Breast epithelium (tissue), 4 donors: ENCODE measurements around the gene TYW5. TPM values are rescaled to one million over a fixed set of nuclear protein-coding genes. Genes with fewer than 3 reads are reported as not detected.

Experiments used
- DNase-seq, 2 donors: peaks; one replicate each; pipeline ENCODE4 v3.0.0-alpha.2; 2019; ENCODE audit warnings: low spot score in 2 of 2
- H3K27ac ChIP-seq, 2 donors: fragments of 200-600 bp; sonication (generic) in 1 of 2; one replicate each; pipeline ENCODE4 v1.5.1; 2016 to 2019; ENCODE audit warnings: mild to moderate bottlenecking in 1 of 2
- H3K27me3 ChIP-seq, 2 donors: fragments of 200-600 bp; sonication (generic) in 1 of 2; one replicate each; pipeline versions ENCODE4 v1.5.1 to v1.6.0; 2017 to 2019; ENCODE audit warnings: control low read depth in 1 of 2, mild to moderate bottlenecking in 1 of 2
- H3K36me3 ChIP-seq: fragments of 200-600 bp; one replicate; pipeline ENCODE4 v1.5.1; 2019
- H3K4me1 ChIP-seq, 2 donors: fragments of 200-600 bp; sonication (generic); one replicate each; pipeline ENCODE4 v1.5.1; 2016 to 2019; ENCODE audit warnings: control low read depth in 1 of 2
- H3K4me3 ChIP-seq, 3 donors: fragments of 200-600 bp; sonication (generic); 1 replicate in 2 of 3; 2 replicates in 1 of 3; pipeline ENCODE4 v1.5.1; 2016 to 2019; ENCODE audit warnings: mild to moderate bottlenecking in 3 of 3, moderate library complexity in 2 of 3
- H3K9me3 ChIP-seq, 2 donors: fragments of 200-600 bp; sonication (generic) in 1 of 2; one replicate each; pipeline ENCODE4 v1.5.1; 2016 to 2019; ENCODE audit warnings: control low read depth in 1 of 2
- POLR2A ChIP-seq: fragments of 450-650 bp; IDR thresholded peaks from one replicate; pipeline ENCODE4 v1.6.1; 2016; ENCODE audit warnings: antibody characterized with exemption, mild to moderate bottlenecking, moderate library complexity
- POLR2AphosphoS5 ChIP-seq, 3 donors: sonication (generic); formaldehyde crosslinking; IDR thresholded peaks; one replicate each; pipeline ENCODE4 v1.6.1; 2017; ENCODE audit warnings: antibody characterized with exemption in 3 of 3
- intact Hi-C: fragments of 100-400 bp; cut with DNase I; formaldehyde crosslinking; loops from one replicate; pipeline ENCODE4 v1.15.1; 2023; ENCODE audit warnings: low total_unique reads
- total RNA-seq, 3 donors: library from RNA; depleted of rRNA; stranded (reverse); fragments of >200 nt; gene quantifications; one replicate each; pipeline ENCODE4 v1.1.0, GENCODE V29; 2016
- TF ChIP-seq, protein P1 (sequence below), 3 donors: fragments of 450-650 bp; IDR thresholded peaks; one replicate each; pipeline ENCODE4 v1.5.1; 2016 to 2017; ENCODE audit warnings: antibody characterized with exemption in 3 of 3, mild to moderate bottlenecking in 3 of 3, moderate library complexity in 3 of 3

TYW5 gene
- total RNA-seq, 3 donors from 2014 or later: 7.2 to 12.9 (median 9.8) TPM

DNA sequence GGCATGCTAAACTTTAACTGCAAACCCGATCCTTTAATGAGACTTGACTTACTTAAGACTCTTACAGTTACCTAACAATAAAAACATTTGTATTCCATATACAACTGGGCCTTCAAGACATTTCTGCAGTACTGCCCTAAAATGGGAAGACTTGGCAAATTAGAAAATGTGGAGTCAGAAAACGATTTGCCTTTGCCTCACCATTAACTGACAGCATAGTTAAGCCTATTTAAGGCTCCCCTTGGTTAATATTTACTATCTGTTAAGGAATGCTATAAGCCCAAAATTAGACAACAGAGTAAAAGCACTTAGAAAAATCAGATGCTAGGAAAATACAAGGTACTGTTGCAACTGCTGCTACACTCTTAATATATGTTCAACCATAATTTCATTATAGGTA, 18.7 kb downstream of the TYW5 start:
- TF ChIP-seq, protein P1, sequence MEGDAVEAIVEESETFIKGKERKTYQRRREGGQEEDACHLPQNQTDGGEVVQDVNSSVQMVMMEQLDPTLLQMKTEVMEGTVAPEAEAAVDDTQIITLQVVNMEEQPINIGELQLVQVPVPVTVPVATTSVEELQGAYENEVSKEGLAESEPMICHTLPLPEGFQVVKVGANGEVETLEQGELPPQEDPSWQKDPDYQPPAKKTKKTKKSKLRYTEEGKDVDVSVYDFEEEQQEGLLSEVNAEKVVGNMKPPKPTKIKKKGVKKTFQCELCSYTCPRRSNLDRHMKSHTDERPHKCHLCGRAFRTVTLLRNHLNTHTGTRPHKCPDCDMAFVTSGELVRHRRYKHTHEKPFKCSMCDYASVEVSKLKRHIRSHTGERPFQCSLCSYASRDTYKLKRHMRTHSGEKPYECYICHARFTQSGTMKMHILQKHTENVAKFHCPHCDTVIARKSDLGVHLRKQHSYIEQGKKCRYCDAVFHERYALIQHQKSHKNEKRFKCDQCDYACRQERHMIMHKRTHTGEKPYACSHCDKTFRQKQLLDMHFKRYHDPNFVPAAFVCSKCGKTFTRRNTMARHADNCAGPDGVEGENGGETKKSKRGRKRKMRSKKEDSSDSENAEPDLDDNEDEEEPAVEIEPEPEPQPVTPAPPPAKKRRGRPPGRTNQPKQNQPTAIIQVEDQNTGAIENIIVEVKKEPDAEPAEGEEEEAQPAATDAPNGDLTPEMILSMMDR (IDR thresholded peaks at IDR 0.05): no peak
- TF ChIP-seq POLR2A: no peak
- TF ChIP-seq POLR2AphosphoS5 (IDR thresholded peaks at IDR 0.05): no peak
- no peak for DNase-seq
- Histone ChIP-seq H3K27me3 (no peaks in the 10 kb centered on the region), H3K27ac (no peak overlapping the region), H3K4me1 (no peaks in the 10 kb centered on the region), H3K4me3 (no peak overlapping the region), H3K9me3 (no peaks in the 10 kb centered on the region), H3K36me3 (no peaks in the 10 kb centered on the region)
- intact Hi-C loops: no loop called here

DNA sequence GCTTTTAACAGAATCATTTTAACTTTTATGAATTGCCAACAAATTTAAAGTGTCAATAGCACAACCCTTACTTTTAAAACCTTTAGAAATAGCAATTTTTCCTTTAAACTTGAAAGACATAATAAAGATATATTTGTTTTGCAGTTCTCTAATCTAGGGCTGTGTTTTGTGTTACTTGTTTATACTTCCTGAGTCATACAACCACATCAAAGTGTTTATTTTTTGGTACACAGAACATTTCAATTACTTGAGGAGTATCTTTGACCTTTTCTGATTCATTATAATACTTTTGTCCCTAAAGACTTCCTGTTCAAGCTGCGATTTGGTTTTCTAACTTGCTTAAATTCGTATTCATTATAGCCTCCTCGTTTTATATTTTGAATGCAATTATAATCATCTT, 21.8 kb downstream of the TYW5 start:
- no peaks in the 10 kb centered on the region for H3K9me3 ChIP-seq
- TF ChIP-seq, protein P1 (IDR thresholded peaks at IDR 0.05): no peak
- TF ChIP-seq POLR2A (no peak), POLR2AphosphoS5 (IDR thresholded peaks at IDR 0.05) (no peak)
- H3K36me3 ChIP-seq: no peaks in the 10 kb centered on the region
- H3K27me3 ChIP-seq: no peaks in the 10 kb centered on the region
- H3K27ac ChIP-seq: no peak overlapping the region
- intact Hi-C loops: no loop called here
- DNase-seq: no peak
- no peak overlapping the region for H3K4me3 ChIP-seq
- no peaks in the 10 kb centered on the region for H3K4me1 ChIP-seq

DNA sequence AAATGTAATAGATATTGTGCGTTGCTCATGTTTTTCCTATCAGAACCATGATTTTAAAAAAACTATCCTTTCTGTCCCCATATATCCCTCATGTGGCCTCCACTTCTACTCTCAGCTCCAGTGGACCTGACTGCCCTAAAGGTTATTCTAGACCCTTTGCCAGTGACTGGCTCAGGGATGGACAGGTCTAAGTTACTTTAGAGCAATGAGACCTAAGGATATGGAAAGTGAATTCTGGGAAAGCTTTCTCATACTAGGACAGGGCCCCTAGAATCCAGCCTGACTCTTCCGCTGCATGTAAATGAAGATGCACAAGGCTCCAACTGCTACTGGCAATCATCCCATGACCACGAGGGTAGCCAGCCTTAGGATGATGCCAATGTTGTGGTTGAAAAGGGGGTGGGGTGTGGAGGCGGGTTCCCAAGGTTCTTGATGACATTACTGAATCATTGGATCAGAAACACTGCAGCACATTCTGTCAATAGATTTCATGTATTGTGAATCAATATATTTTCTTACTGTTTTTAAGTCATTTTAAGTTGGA, 22.9 kb downstream of the TYW5 start:
- H3K4me3 ChIP-seq: no peak overlapping the region
- no peaks in the 10 kb centered on the region for H3K36me3 ChIP-seq
- intact Hi-C loops: no loop called here
- H3K4me1 ChIP-seq: no peaks in the 10 kb centered on the region
- no peak for DNase-seq
- H3K27me3 ChIP-seq: no peaks in the 10 kb centered on the region
- no peaks in the 10 kb centered on the region for H3K9me3 ChIP-seq
- TF ChIP-seq, protein P1 (IDR thresholded peaks at IDR 0.05): no peak
- TF ChIP-seq POLR2A: no peak
- H3K27ac ChIP-seq: no peak overlapping the region

DNA sequence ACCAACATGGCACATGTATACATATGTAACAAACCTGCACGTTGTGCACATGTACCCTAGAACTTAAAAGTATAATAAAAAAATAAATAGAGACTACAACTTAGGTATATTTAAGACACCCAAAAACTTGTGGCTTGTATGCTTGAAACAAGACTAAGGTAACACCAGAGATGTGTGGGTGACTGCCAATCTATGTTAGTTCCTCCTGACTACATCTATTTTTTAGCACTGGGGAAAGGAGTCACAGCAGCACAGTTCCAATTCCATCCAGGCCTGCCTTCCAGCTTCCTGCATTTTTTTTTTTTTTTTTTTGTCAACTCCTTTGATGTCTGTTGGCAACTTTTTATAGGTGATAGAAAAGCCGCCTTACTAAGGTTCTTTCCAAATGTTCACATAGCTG, 26.0 kb downstream of the TYW5 start:
- intact Hi-C loops: no loop called here
- no peaks in the 10 kb centered on the region for H3K36me3 ChIP-seq
- no peaks in the 10 kb centered on the region for H3K4me1 ChIP-seq
- no peak overlapping the region for H3K4me3 ChIP-seq
- TF ChIP-seq POLR2A (no peak), POLR2AphosphoS5 (IDR thresholded peaks at IDR 0.05) (no peak)
- TF ChIP-seq, protein P1 (IDR thresholded peaks at IDR 0.05): no peak
- no peaks in the 10 kb centered on the region for H3K9me3 ChIP-seq
- H3K27ac ChIP-seq: no peak overlapping the region
- H3K27me3 ChIP-seq: no peaks in the 10 kb centered on the region
- no peak for DNase-seq

DNA sequence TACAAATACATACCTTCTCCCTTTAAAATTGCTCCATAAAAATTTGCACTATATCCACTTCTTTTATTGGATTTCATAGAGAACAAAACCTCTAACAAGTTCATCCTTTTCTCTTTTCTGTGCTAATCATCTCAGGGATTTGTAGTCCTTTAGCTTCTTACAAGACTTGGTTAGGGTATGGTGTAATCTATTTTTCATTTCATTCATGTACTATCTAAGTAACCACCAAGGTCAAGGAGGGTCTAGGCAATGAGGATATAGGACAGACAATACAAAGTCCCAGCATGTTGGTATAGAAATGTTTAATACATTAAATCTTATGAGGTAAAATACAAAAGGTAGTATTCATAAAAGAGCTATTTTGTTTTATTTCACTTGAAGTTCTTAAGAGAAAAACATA, 26.7 kb downstream of the TYW5 start:
- intact Hi-C loops: no loop called here
- Histone ChIP-seq H3K27me3 (no peaks in the 10 kb centered on the region), H3K4me1 (no peaks in the 10 kb centered on the region), H3K36me3 (no peaks in the 10 kb centered on the region), H3K9me3 (no peaks in the 10 kb centered on the region), H3K4me3 (no peak overlapping the region), H3K27ac (no peak overlapping the region)
- DNase-seq: no peak
- no peak for TF ChIP-seq POLR2A
- no peak for TF ChIP-seq POLR2AphosphoS5 (IDR thresholded peaks at IDR 0.05)
- TF ChIP-seq, protein P1 (IDR thresholded peaks at IDR 0.05): no peak
